Nephron progenitor cell (in vitro differentiated cells): ENCODE results near the gene BRAT1.

ENCODE experiments used
- DNase-seq: peaks from one replicate; pipeline ENCODE4 v3.0.0; 2021
- H3K27ac Mint-ChIP-seq: 2 replicates; pipeline ENCODE4 v1.8.0; 2021; ENCODE audit warnings: mild to moderate bottlenecking, moderate library complexity, mixed read lengths
- H3K27me3 Mint-ChIP-seq: 2 replicates; pipeline ENCODE4 v1.8.0; 2021; ENCODE audit warnings: mild to moderate bottlenecking, low read depth, mixed read lengths; ENCODE audit not compliant: poor library complexity
- H3K36me3 Mint-ChIP-seq: 2 replicates; pipeline ENCODE4 v1.8.0; 2021; ENCODE audit warnings: low read depth, mixed read lengths
- H3K4me1 Mint-ChIP-seq: 2 replicates; pipeline ENCODE4 v1.8.0; 2021; ENCODE audit warnings: mixed read lengths
- H3K4me3 Mint-ChIP-seq: 2 replicates; pipeline ENCODE4 v1.8.0; 2021; ENCODE audit warnings: mild to moderate bottlenecking, moderate library complexity, mixed read lengths
- H3K9me3 Mint-ChIP-seq: 2 replicates; pipeline ENCODE4 v1.8.0; 2021; ENCODE audit warnings: mild to moderate bottlenecking, moderate library complexity, mixed read lengths
- TF ChIP-seq, protein P1 (sequence below): fragments of 200-600 bp; sonication (generic); IDR thresholded peaks from 2 replicates; pipeline ENCODE4 v1.5.0; 2021; ENCODE audit warnings: antibody characterized with exemption

The BRAT1 gene

DNA sequence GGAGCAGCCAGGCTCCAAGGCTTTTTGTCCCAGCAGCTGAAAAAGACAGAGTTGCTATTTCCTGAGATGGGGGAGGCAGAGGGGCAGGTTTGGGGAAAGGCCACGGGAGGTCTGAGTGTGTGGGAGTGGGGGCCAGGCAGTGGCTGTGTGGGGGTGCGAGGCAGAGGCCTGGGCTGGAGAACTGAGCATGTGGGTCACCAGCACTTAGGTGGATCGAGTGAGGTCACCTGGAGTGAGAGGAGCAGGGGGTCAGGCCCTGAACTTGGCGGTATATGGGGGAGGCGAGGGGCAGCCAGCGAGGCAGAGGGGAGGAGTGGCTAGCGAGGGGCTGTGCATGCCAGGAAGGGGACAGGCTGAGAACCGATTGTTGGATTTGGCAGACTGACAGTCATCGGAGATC lies 31.8 kb upstream of the BRAT1 start:
- TF ChIP-seq, protein P1, sequence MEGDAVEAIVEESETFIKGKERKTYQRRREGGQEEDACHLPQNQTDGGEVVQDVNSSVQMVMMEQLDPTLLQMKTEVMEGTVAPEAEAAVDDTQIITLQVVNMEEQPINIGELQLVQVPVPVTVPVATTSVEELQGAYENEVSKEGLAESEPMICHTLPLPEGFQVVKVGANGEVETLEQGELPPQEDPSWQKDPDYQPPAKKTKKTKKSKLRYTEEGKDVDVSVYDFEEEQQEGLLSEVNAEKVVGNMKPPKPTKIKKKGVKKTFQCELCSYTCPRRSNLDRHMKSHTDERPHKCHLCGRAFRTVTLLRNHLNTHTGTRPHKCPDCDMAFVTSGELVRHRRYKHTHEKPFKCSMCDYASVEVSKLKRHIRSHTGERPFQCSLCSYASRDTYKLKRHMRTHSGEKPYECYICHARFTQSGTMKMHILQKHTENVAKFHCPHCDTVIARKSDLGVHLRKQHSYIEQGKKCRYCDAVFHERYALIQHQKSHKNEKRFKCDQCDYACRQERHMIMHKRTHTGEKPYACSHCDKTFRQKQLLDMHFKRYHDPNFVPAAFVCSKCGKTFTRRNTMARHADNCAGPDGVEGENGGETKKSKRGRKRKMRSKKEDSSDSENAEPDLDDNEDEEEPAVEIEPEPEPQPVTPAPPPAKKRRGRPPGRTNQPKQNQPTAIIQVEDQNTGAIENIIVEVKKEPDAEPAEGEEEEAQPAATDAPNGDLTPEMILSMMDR, result no peak
- H3K27ac Mint-ChIP-seq, result peak overlapping the region; percentile 68
- H3K4me3 Mint-ChIP-seq, result no peak overlapping the region
- peaks cover 39% of the 10 kb centered on the region for H3K4me1 Mint-ChIP-seq
- no peak for DNase-seq
- peaks cover 4% of the 10 kb centered on the region for H3K27me3 Mint-ChIP-seq
- H3K9me3 Mint-ChIP-seq, result no peaks in the 10 kb centered on the region
- H3K36me3 Mint-ChIP-seq, result peaks cover 17% of the 10 kb centered on the region

DNA sequence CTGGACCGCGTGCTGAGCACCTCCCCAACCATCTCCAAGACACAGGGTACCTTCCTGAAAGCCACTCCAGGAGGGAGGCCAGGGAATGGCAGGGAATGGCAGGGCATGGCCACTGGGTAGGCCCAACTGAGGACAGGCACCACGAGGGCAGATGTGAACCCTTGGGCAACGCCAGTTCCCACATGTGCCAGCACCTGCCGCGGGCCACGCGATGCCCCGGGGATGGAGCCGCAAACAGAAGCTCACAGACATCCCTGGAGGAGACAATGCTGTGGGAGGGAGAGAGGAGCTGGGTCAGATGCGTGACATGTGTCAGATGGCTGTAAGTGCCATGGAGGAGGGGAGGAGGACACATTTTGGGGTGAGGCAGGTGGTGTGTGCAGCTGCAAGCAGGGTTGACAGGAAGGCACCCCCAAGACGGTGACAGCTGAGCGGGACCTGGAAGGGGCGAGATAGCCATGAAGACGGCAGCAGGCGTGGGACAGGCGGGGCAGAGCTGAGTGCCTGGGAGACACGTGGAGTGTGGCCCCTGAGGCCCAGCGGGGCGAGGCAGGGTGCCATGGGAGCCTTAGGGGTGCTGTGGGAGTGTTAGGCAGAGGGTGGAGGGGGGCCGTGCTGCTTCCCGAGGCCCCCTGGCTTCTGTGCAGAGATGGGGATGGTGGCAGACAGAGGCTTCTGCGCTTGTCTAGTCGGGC lies 31.1 kb upstream of the BRAT1 start:
- DNase-seq, result no peak
- H3K27ac Mint-ChIP-seq, result peak overlapping the region; percentile 95
- peaks cover 39% of the 10 kb centered on the region for H3K4me1 Mint-ChIP-seq
- TF ChIP-seq, protein P1, result no peak
- peaks cover 15% of the 10 kb centered on the region for H3K36me3 Mint-ChIP-seq
- no peaks in the 10 kb centered on the region for H3K9me3 Mint-ChIP-seq
- peaks cover 4% of the 10 kb centered on the region for H3K27me3 Mint-ChIP-seq
- no peak overlapping the region for H3K4me3 Mint-ChIP-seq

DNA sequence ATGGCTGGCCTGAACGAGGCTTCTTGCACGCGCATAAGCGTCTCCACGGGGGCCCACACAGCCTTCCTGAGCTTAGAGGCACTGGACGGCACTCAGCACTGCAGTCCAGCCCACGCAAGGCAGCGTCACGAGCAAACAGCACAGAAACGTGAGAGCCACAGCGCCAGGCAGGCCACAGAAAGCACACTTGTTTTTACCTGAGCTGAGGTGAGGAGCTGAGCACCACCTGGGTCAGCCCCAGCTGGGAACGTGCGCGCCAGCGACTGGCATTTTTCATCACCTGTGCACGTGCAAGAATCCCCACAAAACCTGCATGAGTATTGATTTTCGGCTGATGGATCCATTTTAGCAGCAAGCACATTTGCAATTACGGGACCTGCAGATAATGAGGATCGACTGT lies 30.1 kb upstream of the BRAT1 start:
- Mint-ChIP-seq H3K27me3 (peaks cover 6% of the 10 kb centered on the region), H3K36me3 (peaks cover 11% of the 10 kb centered on the region), H3K4me3 (no peak overlapping the region), H3K27ac (no peak overlapping the region), H3K4me1 (peaks cover 42% of the 10 kb centered on the region), H3K9me3 (no peaks in the 10 kb centered on the region)
- TF ChIP-seq, protein P1, result no peak
- no peak for DNase-seq

DNA sequence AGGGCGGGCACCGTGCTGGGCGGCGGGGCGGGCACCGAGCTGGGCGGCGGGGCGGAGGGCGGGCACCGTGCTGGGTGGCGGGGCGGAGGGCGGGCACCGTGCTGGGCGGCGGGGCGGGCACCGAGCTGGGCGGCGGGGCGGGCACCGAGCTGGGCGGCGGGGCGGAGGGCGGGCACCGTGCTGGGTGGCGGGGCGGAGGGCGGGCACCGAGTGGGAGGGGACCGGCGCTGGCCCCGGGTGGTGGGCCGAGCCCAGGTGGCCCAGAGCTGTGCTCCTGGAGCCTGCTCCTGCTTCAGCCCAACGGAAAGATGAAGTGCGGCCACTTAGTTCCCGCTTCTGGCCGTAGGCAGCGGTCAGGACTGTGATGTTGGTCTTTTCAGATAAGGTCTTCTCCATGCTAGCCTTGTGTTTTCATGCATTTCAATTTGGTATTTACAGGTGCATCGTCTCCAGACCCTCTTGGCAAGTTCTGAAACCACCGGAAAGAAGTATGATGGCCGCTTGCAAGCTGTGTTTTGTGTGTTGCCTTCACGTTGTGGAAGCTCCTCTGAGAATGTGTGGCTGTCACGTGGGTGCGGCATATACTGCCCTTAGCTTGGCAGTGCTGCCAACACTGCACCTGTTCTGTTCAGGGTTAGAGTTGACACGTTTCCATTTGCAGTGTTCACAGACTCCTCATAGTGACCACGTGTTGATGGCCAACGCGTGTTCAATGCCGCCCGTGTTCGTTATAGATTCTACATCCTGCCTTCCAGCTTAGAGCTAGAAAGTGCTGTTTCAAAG lies 28.7 kb upstream of the BRAT1 start:
- peaks cover 4% of the 10 kb centered on the region for H3K27me3 Mint-ChIP-seq
- no peak overlapping the region for H3K27ac Mint-ChIP-seq
- peaks cover 9% of the 10 kb centered on the region for H3K36me3 Mint-ChIP-seq
- no peak overlapping the region for H3K4me3 Mint-ChIP-seq
- TF ChIP-seq, protein P1, result no peak
- peaks cover 48% of the 10 kb centered on the region for H3K4me1 Mint-ChIP-seq
- no peak for DNase-seq
- H3K9me3 Mint-ChIP-seq, result no peaks in the 10 kb centered on the region

DNA sequence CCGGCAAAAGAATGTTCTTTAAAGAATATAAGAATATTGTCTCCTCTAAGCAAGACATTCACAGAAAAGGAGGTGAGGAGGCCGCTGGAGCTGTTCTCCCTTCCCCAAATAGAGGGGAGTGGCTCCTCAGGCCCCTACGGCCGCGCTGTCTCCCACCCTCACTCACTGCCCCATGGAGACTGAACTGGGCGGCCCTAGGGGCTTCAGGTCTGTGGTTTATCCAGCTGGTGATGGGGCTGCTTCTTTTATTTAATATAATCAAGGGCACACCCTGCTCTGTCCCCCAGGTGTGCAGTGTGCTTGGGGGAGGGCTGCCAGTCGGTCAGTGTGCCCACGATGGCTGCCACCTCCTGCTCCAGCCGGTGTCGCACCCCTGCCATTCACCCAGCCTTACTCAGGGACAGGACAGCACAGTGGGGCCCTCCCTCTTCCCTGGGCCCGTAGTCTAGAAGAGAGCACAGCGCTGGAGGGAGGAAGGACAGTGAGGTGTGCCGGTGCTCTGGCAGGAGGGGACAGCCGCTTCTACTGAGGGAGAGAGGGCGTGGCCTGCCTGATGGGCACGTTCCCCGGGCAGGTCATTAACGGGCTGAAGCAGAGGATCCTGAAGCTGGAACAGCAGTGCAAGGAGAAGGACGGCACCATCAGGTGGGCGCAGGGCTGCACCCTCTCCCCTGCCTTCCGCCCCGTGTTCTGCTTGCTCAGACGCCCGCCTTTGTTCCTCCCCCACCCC lies 26.8 kb upstream of the BRAT1 start:
- no peak overlapping the region for H3K4me3 Mint-ChIP-seq
- peaks cover 43% of the 10 kb centered on the region for H3K4me1 Mint-ChIP-seq
- H3K27me3 Mint-ChIP-seq, result peaks cover 4% of the 10 kb centered on the region
- DNase-seq, result no peak
- H3K9me3 Mint-ChIP-seq, result no peaks in the 10 kb centered on the region
- no peak overlapping the region for H3K27ac Mint-ChIP-seq
- H3K36me3 Mint-ChIP-seq, result peaks cover 11% of the 10 kb centered on the region
- TF ChIP-seq, protein P1, result no peak
